GM12878 (cell line): ENCODE results near the gene CLEC12A. TPM values are rescaled to one million over a fixed set of nuclear protein-coding genes. Genes with fewer than 3 reads are reported as not detected.

Experiments
- ATAC-seq: fragments of 200-7000 bp; cut with Tn5 transposase; 3 replicates; pipeline ENCODE4 v1.9.1; 2020; ENCODE audit warnings: mild to moderate bottlenecking, moderate library complexity
- BruUV-seq: library from RNA; stranded (reverse); fragments of 400-500 nt; replicated peaks from 2 replicates; lab custom pipeline; 2021; lab: Mats Ljungman, UMichigan
- CTCF ChIA-PET: fragments of 300-600 bp; sonication (Branson Sonifier 250); formaldehyde crosslinking; extraction: SDS; loops from one replicate; lab custom pipeline; 2021; ENCODE audit warnings: inconsistent platforms; lab: Yijun Ruan, JAX
- POLR2A ChIA-PET: fragments of 350-600 bp; formaldehyde crosslinking; extraction: SDS; loops from one replicate; lab custom pipeline; 2021; ENCODE audit warnings: inconsistent platforms; lab: Charles Lee
- RAD21 ChIA-PET: fragments of 300-600 bp; sonication (Branson Sonifier 250); formaldehyde crosslinking; loops from one replicate; lab custom pipeline; 2023; ENCODE audit warnings: antibody characterized with exemption; ENCODE audit not compliant: unreplicated experiment; lab: Charles Lee
- SMC1A ChIA-PET: fragments of 300-600 bp; sonication (Branson Sonifier 250); formaldehyde crosslinking; loops from one replicate; lab custom pipeline; 2023; ENCODE audit not compliant: unreplicated experiment, uncharacterized antibody; lab: Charles Lee
- DNase-seq: peaks from one replicate; pipeline ENCODE4 v3.0.0-alpha.2; 2011; ENCODE audit warnings: low read depth, low spot score
- FAIRE-seq: peaks from 3 replicates; lab custom pipeline; 2011; peaks lifted over from hg19 to GRCh38; lab: Jason Lieb, UNC
- H2AFZ ChIP-seq: 2 replicates; pipeline ENCODE4 v1.6.0; 2011; ENCODE audit warnings: low read depth, low read length, control low read depth; ENCODE audit not compliant: control insufficient read depth
- H3K27ac ChIP-seq: 2 replicates; pipeline ENCODE4 v1.5.1; 2011; ENCODE audit warnings: control low read depth; ENCODE audit not compliant: control insufficient read depth, insufficient read depth
- H3K27me3 ChIP-seq, 2 experiments: replicated peaks in 1 of 2; 2 replicates each; pipeline versions ENCODE4 v1.6.0 to v1.6.1; 2011; ENCODE audit warnings: low read length in 1 of 2; ENCODE audit not compliant: control insufficient read depth in 2 of 2, insufficient read depth in 2 of 2
- H3K36me3 ChIP-seq, 2 experiments: 2 replicates each; pipeline ENCODE4 v1.5.1; 2011; ENCODE audit warnings: low read length in 1 of 2; ENCODE audit not compliant: control insufficient read depth in 2 of 2, insufficient read depth in 2 of 2
- H3K4me1 ChIP-seq: 2 replicates; pipeline ENCODE4 v1.6.1; 2011; ENCODE audit warnings: mild to moderate bottlenecking, low read length, moderate library complexity, mixed read lengths; ENCODE audit not compliant: control insufficient read depth, insufficient read depth
- H3K4me2 ChIP-seq: 2 replicates; pipeline ENCODE4 v1.6.0; 2011; ENCODE audit warnings: control low read depth; ENCODE audit not compliant: control insufficient read depth, insufficient read depth
- H3K4me3 ChIP-seq: fragments of 200-600 bp; sonication (generic); 2 replicates; pipeline ENCODE4 v1.5.1; 2016
- H3K79me2 ChIP-seq: 2 replicates; pipeline ENCODE4 v1.6.0; 2011; ENCODE audit warnings: low read length; ENCODE audit not compliant: control insufficient read depth, insufficient read depth
- H3K9ac ChIP-seq: 2 replicates; pipeline ENCODE4 v1.8.0; 2011; ENCODE audit warnings: low read length, control low read depth, mixed read lengths; ENCODE audit not compliant: control insufficient read depth, insufficient read depth
- H3K9me3 ChIP-seq: replicated peaks from 3 replicates; pipeline ENCODE4 v1.5.1; 2011; ENCODE audit warnings: mild to moderate bottlenecking, low read length; ENCODE audit not compliant: control insufficient read depth, insufficient read depth
- H4K20me1 ChIP-seq: 2 replicates; pipeline ENCODE4 v1.6.0; 2011; ENCODE audit not compliant: control insufficient read depth, insufficient read depth
- BHLHE40 ChIP-seq, 2 experiments: fragments of 450-650 bp in 1 of 2; IDR thresholded peaks; 2 replicates each; pipeline ENCODE4 v1.6.1; 2011 to 2017; ENCODE audit warnings: low read depth in 2 of 2, borderline replicate concordance in 1 of 2, improper control_type of control experiment in 1 of 2, low read length in 1 of 2, mild to moderate bottlenecking in 1 of 2
- BRCA1 ChIP-seq: IDR thresholded peaks from 2 replicates; pipeline ENCODE4 v1.6.1; 2011; ENCODE audit warnings: low read depth, low read length, improper control_type of control experiment
- CBX3 ChIP-seq: fragments of 200-600 bp; sonication (generic); IDR thresholded peaks from 2 replicates; pipeline ENCODE4 v1.6.1; 2016; ENCODE audit warnings: low read depth, borderline replicate concordance
- CHD1 ChIP-seq: IDR thresholded peaks from 2 replicates; pipeline ENCODE4 v1.6.1; 2012; ENCODE audit warnings: low read depth, low read length, improper control_type of control experiment
- ELK1 ChIP-seq: IDR thresholded peaks from 2 replicates; pipeline ENCODE4 v1.6.1; 2012; ENCODE audit warnings: low read depth, low read length, improper control_type of control experiment
- ESRRA ChIP-seq: IDR thresholded peaks from 2 replicates; pipeline ENCODE4 v1.6.1; 2012; ENCODE audit warnings: mild to moderate bottlenecking, low read length, improper control_type of control experiment
- GABPA ChIP-seq: IDR thresholded peaks from 2 replicates; pipeline ENCODE4 v1.6.1; 2014; ENCODE audit warnings: antibody characterized with exemption, low read depth, mild to moderate bottlenecking, inconsistent platforms
- HDGF ChIP-seq: fragments of 450-650 bp; IDR thresholded peaks from 2 replicates; pipeline ENCODE4 v1.6.1; 2016; ENCODE audit warnings: antibody characterized with exemption
- JUND ChIP-seq: IDR thresholded peaks from 2 replicates; pipeline ENCODE4 v1.6.1; 2012; ENCODE audit warnings: low read depth, mild to moderate bottlenecking, low read length, improper control_type of control experiment, moderate library complexity
- MTA3 ChIP-seq: IDR thresholded peaks from 2 replicates; pipeline ENCODE4 v1.6.1; 2012; ENCODE audit warnings: low read length, inconsistent platforms, borderline replicate concordance
- MYB ChIP-seq: fragments of 150-350 bp; IDR thresholded peaks from 2 replicates; pipeline ENCODE4 v1.6.1; 2014; ENCODE audit warnings: mild to moderate bottlenecking, low read depth, low read length, borderline replicate concordance
- NFYA ChIP-seq: IDR thresholded peaks from 2 replicates; pipeline ENCODE4 v1.6.1; 2011; ENCODE audit warnings: low read depth, mild to moderate bottlenecking, low read length, improper control_type of control experiment, borderline replicate concordance
- RB1 ChIP-seq: fragments of 450-650 bp; formaldehyde crosslinking; IDR thresholded peaks from 2 replicates; pipeline ENCODE4 v1.6.1; 2017; ENCODE audit warnings: mild to moderate bottlenecking, borderline replicate concordance
- RCOR1 ChIP-seq: conservative IDR thresholded peaks from 2 replicates; pipeline ENCODE4 v1.6.1; 2012; ENCODE audit warnings: low read depth, low read length, improper control_type of control experiment
- SIX5 ChIP-seq: IDR thresholded peaks from 2 replicates; pipeline ENCODE4 v1.6.1; 2011; ENCODE audit warnings: mild to moderate bottlenecking, low read depth, low read length, moderate library complexity; ENCODE audit not compliant: severe bottlenecking
- SP1 ChIP-seq: IDR thresholded peaks from one replicate; pipeline ENCODE4 v1.6.1; 2011; ENCODE audit warnings: low read depth, low read length
- WGBS: methylation state at CpG from one replicate; pipeline ENCODE4 v1.1.6; 2016; ENCODE audit warnings: low lambda C conversion rate; ENCODE audit not compliant: insufficient replicate concordance, insufficient coverage; ENCODE audit errors: missing lambda C conversion rate; 5-methylcytosine and 5-hydroxymethylcytosine counted together
- in situ Hi-C: fragments of 300-500 bp; cut with MboI; formaldehyde crosslinking; loops from 9 replicates; pipeline ENCODE4 v1.14.3; 2018; ENCODE audit warnings: mixed read lengths
- intact Hi-C: fragments of 100-400 bp; cut with micrococcal nuclease; formaldehyde crosslinking; loops from one replicate; pipeline ENCODE4 v1.14.2; 2022; ENCODE audit not compliant: unreplicated experiment
- polyA plus RNA-seq, 11 experiments: library from polyadenylated mRNA; depleted of rRNA in 4 of 11; unstranded in 6 of 11; stranded (reverse) in 5 of 11; fragments of >200 nt; fragmentation: Nextera tagmentation in 4 of 11; fragmentation: Illumina TruSeq in 1 of 11; extraction: Ambion mirVana in 4 of 11; extraction: Trizol in 1 of 11; gene quantifications; 1 replicate in 1 of 11; 2 replicates in 10 of 11; pipeline versions ENCODE4 v1.2.1 to v1.2.3, GENCODE V29; 2011 to 2016; ENCODE audit warnings: inconsistent platforms in 2 of 11, missing spikeins in 2 of 11, low read depth in 1 of 11
- total RNA-seq, 4 experiments: library from RNA; depleted of rRNA in 3 of 4; stranded (reverse); fragments of >200 nt in 3 of 4; fragmentation: Illumina TruSeq in 1 of 4; extraction: Trizol in 1 of 4; gene quantifications; 2 replicates each; pipeline versions ENCODE4 v1.2.1 to v1.2.3, GENCODE V29; 2013 to 2021
- TF ChIP-seq, protein P1 (sequence below): IDR thresholded peaks from 2 replicates; pipeline ENCODE4 v1.6.1; 2011; ENCODE audit warnings: low read depth, low read length, improper control_type of control experiment, borderline replicate concordance
- TF ChIP-seq, protein P2 (sequence below): IDR thresholded peaks from 2 replicates; pipeline ENCODE4 v1.6.1; 2011; ENCODE audit warnings: borderline replicate concordance, low read depth, mild to moderate bottlenecking, moderate library complexity, low read length; ENCODE audit not compliant: insufficient read depth, poor library complexity, severe bottlenecking

CLEC12A gene
- total and polyA plus RNA-seq, 10 of the 15 experiments (the other 5 are each of a cell fraction or from before 2014, with no cell fraction given): 0.07 to 0.21 TPM; not detected in 8

DNA sequence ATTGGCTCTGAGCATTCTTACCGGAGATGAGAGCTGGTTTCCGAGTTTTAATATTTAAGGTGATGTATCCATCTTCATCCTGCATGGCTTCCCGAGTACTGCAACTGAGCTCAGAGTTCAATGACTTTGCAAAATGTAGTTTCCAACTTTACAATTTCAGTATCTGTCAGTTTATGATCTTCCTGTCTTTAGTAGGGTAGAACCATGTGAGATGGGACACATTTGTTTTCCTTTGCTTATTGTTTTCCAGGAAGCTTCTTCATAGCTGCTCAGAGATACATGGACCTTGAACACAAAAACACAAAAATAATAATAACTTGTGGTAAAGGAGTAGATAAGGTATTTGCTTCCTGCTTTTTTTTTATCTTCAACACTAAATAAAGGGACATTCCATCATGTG is 27.8 kb downstream of the CLEC12A start, which contains the start of gene CLEC1B:
TSS of gene CLEC1B (minus strand) at position 106 of the 400 bp plus-strand sequence. CDS start at position 85, 21 bp downstream.
- ATAC-seq (no peak), DNase-seq (no peak), FAIRE-seq (no peak)
- H3K9ac ChIP-seq: no peak within 1 kb of the TSS
- POLR2A ChIA-PET: no interaction called here
- SMC1A ChIA-PET: interaction anchor here (1.1 kb wide), 1 partner anchor 9 kb away, joined by 4 read pairs; no protein-coding TSS in a partner anchor
- no peaks in the 10 kb centered on the region for H3K36me3 ChIP-seq
- no peak within 1 kb of the TSS for H3K4me2 ChIP-seq
- WGBS: 42% methylated on average over 3 of the region's 3 CpGs
- RAD21 ChIA-PET: no interaction called here
- TF ChIP-seq RB1 (no peak), ELK1 (no peak), SIX5 (no peak), CHD1 (no peak), NFYA (no peak), GABPA (no peak), BRCA1 (no peak), ESRRA (no peak), CBX3 (no peak), MYB (no peak), RCOR1 (no peak), SP1 (no peak), JUND (no peak), HDGF (no peak), BHLHE40 (IDR thresholded peaks at IDR 0.05; ENCODE audit: borderline replicate concordance in 1 of 2, low read depth in 2 of 2, low read length in 1 of 2) (no peak), MTA3 (no peak)
- TF ChIP-seq, protein P1, sequence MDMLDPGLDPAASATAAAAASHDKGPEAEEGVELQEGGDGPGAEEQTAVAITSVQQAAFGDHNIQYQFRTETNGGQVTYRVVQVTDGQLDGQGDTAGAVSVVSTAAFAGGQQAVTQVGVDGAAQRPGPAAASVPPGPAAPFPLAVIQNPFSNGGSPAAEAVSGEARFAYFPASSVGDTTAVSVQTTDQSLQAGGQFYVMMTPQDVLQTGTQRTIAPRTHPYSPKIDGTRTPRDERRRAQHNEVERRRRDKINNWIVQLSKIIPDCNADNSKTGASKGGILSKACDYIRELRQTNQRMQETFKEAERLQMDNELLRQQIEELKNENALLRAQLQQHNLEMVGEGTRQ: no peak
- TF ChIP-seq, protein P2, sequence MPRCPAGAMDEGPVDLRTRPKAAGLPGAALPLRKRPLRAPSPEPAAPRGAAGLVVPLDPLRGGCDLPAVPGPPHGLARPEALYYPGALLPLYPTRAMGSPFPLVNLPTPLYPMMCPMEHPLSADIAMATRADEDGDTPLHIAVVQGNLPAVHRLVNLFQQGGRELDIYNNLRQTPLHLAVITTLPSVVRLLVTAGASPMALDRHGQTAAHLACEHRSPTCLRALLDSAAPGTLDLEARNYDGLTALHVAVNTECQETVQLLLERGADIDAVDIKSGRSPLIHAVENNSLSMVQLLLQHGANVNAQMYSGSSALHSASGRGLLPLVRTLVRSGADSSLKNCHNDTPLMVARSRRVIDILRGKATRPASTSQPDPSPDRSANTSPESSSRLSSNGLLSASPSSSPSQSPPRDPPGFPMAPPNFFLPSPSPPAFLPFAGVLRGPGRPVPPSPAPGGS: no peak
- H3K4me1 ChIP-seq: no peaks in the 10 kb centered on the region
- H3K9me3 ChIP-seq: no peaks in the 10 kb centered on the region
- intact Hi-C loops: loop anchor here (2.0 kb wide), 1 partner anchor 40 kb away; no protein-coding TSS in a partner anchor
- no peak within 1 kb of the TSS for H2AFZ ChIP-seq
- in situ Hi-C loops: no loop called here
- H3K4me3 ChIP-seq: no peak within 1 kb of the TSS
- no peaks in the 10 kb centered on the region for H3K79me2 ChIP-seq
- CTCF ChIA-PET: interaction anchor here (0.8 to 1.6 kb wide), 5 partner anchors 9 to 248 kb away, joined by 3 to 5 read pairs (median 3); partner anchors contain the start of genes CLEC12B and CLEC9A
- no TSS peak for BruUV-seq
- H3K27ac ChIP-seq: no peak within 1 kb of the TSS
- no peaks in the 10 kb centered on the region for H4K20me1 ChIP-seq
- H3K27me3 ChIP-seq: peaks cover 0 to 2% of the 10 kb centered on the region in 2 experiments; a peak in 2 of 4 replicates
